HCT116 (cell line): ENCODE results near the gene PDE4D. TPM values are rescaled to one million over a fixed set of nuclear protein-coding genes. Genes with fewer than 3 reads are reported as not detected.

ENCODE experiments used
- ATAC-seq: fragments of 200-7000 bp; cut with Tn5 transposase; 2 replicates; pipeline ENCODE4 v1.9.1; 2020; ENCODE audit warnings: mild to moderate bottlenecking, moderate library complexity
- BruUV-seq: library from RNA; stranded (reverse); fragments of 400-500 nt; replicated peaks from 2 replicates; lab custom pipeline; 2021; lab: Mats Ljungman, UMichigan
- CTCF ChIA-PET: fragments of 300-600 bp; sonication (Branson Sonifier 250); formaldehyde crosslinking; loops from one replicate; lab custom pipeline; 2021; ENCODE audit warnings: antibody characterized with exemption; lab: Charles Lee
- POLR2A ChIA-PET: fragments of 300-600, 350-600 bp; sonication (Branson Sonifier 250); formaldehyde crosslinking; loops from one replicate; lab custom pipeline; 2021; ENCODE audit warnings: antibody characterized with exemption; lab: Charles Lee
- RAD21 ChIA-PET, 2 experiments: fragments of 300-600 bp; sonication (Branson Sonifier 250); formaldehyde crosslinking; loops; one replicate each; lab custom pipeline; 2023; ENCODE audit warnings: low total read pairs in 2 of 2; ENCODE audit not compliant: uncharacterized antibody in 2 of 2, unreplicated experiment in 2 of 2, low non-redundant PET in 1 of 2; lab: Charles Lee
- DNase-seq: peaks from one replicate; pipeline ENCODE4 v3.0.0-alpha.2; 2010; ENCODE audit warnings: low read depth, low spot score
- H2AFZ ChIP-seq: fragments of 200-600 bp; shearing (Covaris generic), sonication (generic); 2 replicates; pipeline ENCODE4 v1.6.1; 2017; ENCODE audit warnings: low read depth, mixed run types, mixed read lengths, antibody characterized with exemption, low read length; ENCODE audit not compliant: poor library complexity, severe bottlenecking
- H3K27ac ChIP-seq: 2 replicates; pipeline ENCODE4 v1.5.1; 2012; ENCODE audit warnings: low read depth, low read length
- H3K27me3 ChIP-seq: fragments of 200-600 bp; sonication (generic); 2 replicates; pipeline ENCODE4 v1.6.1; 2016; ENCODE audit warnings: mixed run types, low read length, mixed read lengths; ENCODE audit not compliant: insufficient read depth
- H3K36me3 ChIP-seq, 2 experiments: fragments of 200-500 bp in 1 of 2; fragments of 200-600 bp in 1 of 2; sonication (Bioruptor generic) in 1 of 2; sonication (generic) in 1 of 2; 2 replicates each; pipeline versions ENCODE4 v1.5.1 to v1.6.1; 2014 to 2016; ENCODE audit warnings: low read length in 2 of 2, inconsistent platforms in 1 of 2, mixed read lengths in 1 of 2, mixed run types in 1 of 2; ENCODE audit not compliant: insufficient read depth in 2 of 2, control insufficient read depth in 1 of 2
- H3K4me1 ChIP-seq, 2 experiments: fragments of 200-600 bp in 1 of 2; sonication (generic) in 1 of 2; 2 replicates each; pipeline versions ENCODE4 v1.5.1 to v1.6.1; 2012 to 2017; ENCODE audit warnings: low read length in 2 of 2, inconsistent platforms in 1 of 2, mild to moderate bottlenecking in 1 of 2, mixed read lengths in 1 of 2, mixed run types in 1 of 2, moderate library complexity in 1 of 2; ENCODE audit not compliant: insufficient read depth in 2 of 2, control insufficient read depth in 1 of 2
- H3K4me2 ChIP-seq: fragments of 200-600 bp; sonication (generic); 2 replicates; pipeline ENCODE4 v1.6.1; 2017; ENCODE audit warnings: mixed run types, low read length, mixed read lengths
- H3K4me3 ChIP-seq, 2 experiments: fragments of 200-600 bp in 1 of 2; sonication (generic) in 1 of 2; replicated peaks in 1 of 2; 2 replicates each; pipeline ENCODE4 v1.5.1; 2011 to 2016; ENCODE audit warnings: low read length in 2 of 2, control low read depth in 1 of 2, low read depth in 1 of 2, mild to moderate bottlenecking in 1 of 2, mixed read lengths in 1 of 2, mixed run types in 1 of 2
- H3K79me2 ChIP-seq: fragments of 200-600 bp; sonication (generic); 2 replicates; pipeline ENCODE4 v1.6.1; 2017; ENCODE audit warnings: mild to moderate bottlenecking, mixed run types, low read length, moderate library complexity, mixed read lengths; ENCODE audit not compliant: insufficient read depth
- H3K9ac ChIP-seq: fragments of 200-600 bp; sonication (generic); 2 replicates; pipeline ENCODE4 v1.6.1; 2016; ENCODE audit warnings: low read length, mixed read lengths
- H3K9me2 ChIP-seq: fragments of 200-600 bp; sonication (generic), shearing (Covaris generic); 2 replicates; pipeline ENCODE4 v1.6.1; 2017; ENCODE audit warnings: mixed run types, mild to moderate bottlenecking, moderate library complexity; ENCODE audit not compliant: insufficient read depth
- H3K9me3 ChIP-seq, 2 experiments: fragments of 200-500 bp in 1 of 2; fragments of 200-600 bp in 1 of 2; sonication (Bioruptor generic) in 1 of 2; sonication (generic) in 1 of 2; 2 replicates each; pipeline ENCODE4 v1.6.1; 2014 to 2017; ENCODE audit warnings: low read length in 2 of 2, mixed read lengths in 2 of 2, inconsistent platforms in 1 of 2, low read depth in 1 of 2, mild to moderate bottlenecking in 1 of 2, mixed run types in 1 of 2, moderate library complexity in 1 of 2; ENCODE audit not compliant: control insufficient read depth in 1 of 2, insufficient read depth in 1 of 2
- H4K20me1 ChIP-seq: fragments of 200-600 bp; sonication (generic), shearing (Covaris generic); 2 replicates; pipeline ENCODE4 v1.6.1; 2017; ENCODE audit warnings: mixed run types, mild to moderate bottlenecking, moderate library complexity; ENCODE audit not compliant: insufficient read depth
- CEBPB ChIP-seq: IDR thresholded peaks from 2 replicates; pipeline ENCODE4 v1.6.1; 2012; ENCODE audit warnings: low read depth
- ELF1 ChIP-seq: IDR thresholded peaks from 2 replicates; pipeline ENCODE4 v1.6.1; 2012; ENCODE audit warnings: low read depth, borderline replicate concordance
- EZH2phosphoT487 ChIP-seq: fragments of 200-600 bp; IDR thresholded peaks from 2 replicates; pipeline ENCODE4 v1.6.1; 2018; ENCODE audit warnings: antibody characterized with exemption, borderline replicate concordance
- FOSL1 ChIP-seq: IDR thresholded peaks from 2 replicates; pipeline ENCODE4 v1.6.1; 2012; ENCODE audit warnings: low read depth
- RAD21 ChIP-seq: IDR thresholded peaks from 2 replicates; pipeline ENCODE4 v1.6.1; 2012; ENCODE audit warnings: low read depth, mild to moderate bottlenecking
- SRF ChIP-seq: IDR thresholded peaks from 2 replicates; pipeline ENCODE4 v1.6.1; 2012; ENCODE audit warnings: low read depth
- intact Hi-C: fragments of 100-400 bp; cut with micrococcal nuclease; formaldehyde crosslinking; loops from 2 replicates; pipeline ENCODE4 v1.10.0; 2022
- total RNA-seq: library from RNA; stranded (reverse); gene quantifications from one replicate; pipeline ENCODE4 v1.2.1, GENCODE V29; 2021; ENCODE audit not compliant: unreplicated experiment
- TF ChIP-seq, protein P1 (sequence below), 3 experiments: fragments of 200-600 bp in 1 of 3; sonication (generic) in 1 of 3; IDR thresholded peaks in 2 of 3; conservative IDR thresholded peaks in 1 of 3; 2 replicates each; pipeline ENCODE4 v1.5.1; 2012 to 2017; ENCODE audit warnings: low read depth in 2 of 3, low read length in 2 of 3, antibody characterized with exemption in 1 of 3, borderline replicate concordance in 1 of 3, control low read depth in 1 of 3, mild to moderate bottlenecking in 1 of 3, mixed read lengths in 1 of 3, mixed run types in 1 of 3, moderate library complexity in 1 of 3; ENCODE audit not compliant: insufficient read depth in 1 of 3
- TF ChIP-seq, protein P2 (sequence below): IDR thresholded peaks from 2 replicates; pipeline ENCODE4 v1.6.1; 2012
- TF ChIP-seq, protein P3 (sequence below): IDR thresholded peaks from 2 replicates; pipeline ENCODE4 v1.6.1; 2012; ENCODE audit warnings: low read depth
- TF ChIP-seq, protein P4 (sequence below): IDR thresholded peaks from 2 replicates; pipeline ENCODE4 v1.6.1; 2011; ENCODE audit warnings: mild to moderate bottlenecking, low read length, moderate library complexity; ENCODE audit not compliant: insufficient replicate concordance; ENCODE audit errors: extremely low read depth

PDE4D gene
- total RNA-seq, 1 experiment from 2014 or later, result 1.1 TPM

DNA sequence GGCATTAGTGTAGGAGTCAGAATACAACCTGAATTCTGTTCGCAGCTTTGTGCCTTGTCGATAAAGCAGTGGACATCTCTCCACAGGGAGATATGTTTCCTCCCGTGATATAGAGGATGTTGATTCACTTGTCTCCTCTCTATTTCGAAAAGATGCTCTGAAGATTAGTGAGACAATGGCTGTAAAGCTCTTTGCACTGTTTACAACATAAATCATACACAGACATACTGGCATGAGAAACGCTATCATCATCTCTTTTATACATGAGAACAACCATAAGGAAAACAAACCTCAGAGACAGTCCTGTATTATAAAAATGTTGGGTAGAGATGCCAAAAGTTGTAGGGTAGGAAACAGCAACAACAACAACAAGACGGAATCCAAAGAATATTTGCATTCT lies 803.2 kb downstream of the PDE4D start:
- RAD21 ChIA-PET, result no interaction called here
- CTCF ChIA-PET, result no interaction called here
- H3K4me1 ChIP-seq, result no peaks in the 10 kb centered on the region
- H3K4me2 ChIP-seq, result no peak overlapping the region
- H3K36me3 ChIP-seq, result no peaks in the 10 kb centered on the region
- ATAC-seq (no peak), DNase-seq (no peak)
- POLR2A ChIA-PET, result no interaction called here
- H3K27ac ChIP-seq, result no peak overlapping the region
- no peak overlapping the region for H3K4me3 ChIP-seq
- intact Hi-C loops, result no loop called here
- H3K9me3 ChIP-seq, result no peaks in the 10 kb centered on the region
- BruUV-seq, result no TSS peak
- H4K20me1 ChIP-seq, result no peaks in the 10 kb centered on the region
- peaks cover 60% of the 10 kb centered on the region for H3K27me3 ChIP-seq
- TF ChIP-seq CEBPB (no peak), FOSL1 (no peak), EZH2phosphoT487 (no peak), RAD21 (no peak), ELF1 (no peak), SRF (no peak)
- TF ChIP-seq, protein P1, sequence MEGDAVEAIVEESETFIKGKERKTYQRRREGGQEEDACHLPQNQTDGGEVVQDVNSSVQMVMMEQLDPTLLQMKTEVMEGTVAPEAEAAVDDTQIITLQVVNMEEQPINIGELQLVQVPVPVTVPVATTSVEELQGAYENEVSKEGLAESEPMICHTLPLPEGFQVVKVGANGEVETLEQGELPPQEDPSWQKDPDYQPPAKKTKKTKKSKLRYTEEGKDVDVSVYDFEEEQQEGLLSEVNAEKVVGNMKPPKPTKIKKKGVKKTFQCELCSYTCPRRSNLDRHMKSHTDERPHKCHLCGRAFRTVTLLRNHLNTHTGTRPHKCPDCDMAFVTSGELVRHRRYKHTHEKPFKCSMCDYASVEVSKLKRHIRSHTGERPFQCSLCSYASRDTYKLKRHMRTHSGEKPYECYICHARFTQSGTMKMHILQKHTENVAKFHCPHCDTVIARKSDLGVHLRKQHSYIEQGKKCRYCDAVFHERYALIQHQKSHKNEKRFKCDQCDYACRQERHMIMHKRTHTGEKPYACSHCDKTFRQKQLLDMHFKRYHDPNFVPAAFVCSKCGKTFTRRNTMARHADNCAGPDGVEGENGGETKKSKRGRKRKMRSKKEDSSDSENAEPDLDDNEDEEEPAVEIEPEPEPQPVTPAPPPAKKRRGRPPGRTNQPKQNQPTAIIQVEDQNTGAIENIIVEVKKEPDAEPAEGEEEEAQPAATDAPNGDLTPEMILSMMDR (IDR thresholded peaks at IDR 0.05 in 2 of 3, conservative IDR thresholded peaks at IDR 0.05 in 1 of 3; ENCODE audit: borderline replicate concordance in 1 of 3, insufficient read depth in 1 of 3, low read depth in 2 of 3, low read length in 2 of 3), result no peak
- TF ChIP-seq, protein P2, sequence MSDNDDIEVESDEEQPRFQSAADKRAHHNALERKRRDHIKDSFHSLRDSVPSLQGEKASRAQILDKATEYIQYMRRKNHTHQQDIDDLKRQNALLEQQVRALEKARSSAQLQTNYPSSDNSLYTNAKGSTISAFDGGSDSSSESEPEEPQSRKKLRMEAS, result no peak
- TF ChIP-seq, protein P3, sequence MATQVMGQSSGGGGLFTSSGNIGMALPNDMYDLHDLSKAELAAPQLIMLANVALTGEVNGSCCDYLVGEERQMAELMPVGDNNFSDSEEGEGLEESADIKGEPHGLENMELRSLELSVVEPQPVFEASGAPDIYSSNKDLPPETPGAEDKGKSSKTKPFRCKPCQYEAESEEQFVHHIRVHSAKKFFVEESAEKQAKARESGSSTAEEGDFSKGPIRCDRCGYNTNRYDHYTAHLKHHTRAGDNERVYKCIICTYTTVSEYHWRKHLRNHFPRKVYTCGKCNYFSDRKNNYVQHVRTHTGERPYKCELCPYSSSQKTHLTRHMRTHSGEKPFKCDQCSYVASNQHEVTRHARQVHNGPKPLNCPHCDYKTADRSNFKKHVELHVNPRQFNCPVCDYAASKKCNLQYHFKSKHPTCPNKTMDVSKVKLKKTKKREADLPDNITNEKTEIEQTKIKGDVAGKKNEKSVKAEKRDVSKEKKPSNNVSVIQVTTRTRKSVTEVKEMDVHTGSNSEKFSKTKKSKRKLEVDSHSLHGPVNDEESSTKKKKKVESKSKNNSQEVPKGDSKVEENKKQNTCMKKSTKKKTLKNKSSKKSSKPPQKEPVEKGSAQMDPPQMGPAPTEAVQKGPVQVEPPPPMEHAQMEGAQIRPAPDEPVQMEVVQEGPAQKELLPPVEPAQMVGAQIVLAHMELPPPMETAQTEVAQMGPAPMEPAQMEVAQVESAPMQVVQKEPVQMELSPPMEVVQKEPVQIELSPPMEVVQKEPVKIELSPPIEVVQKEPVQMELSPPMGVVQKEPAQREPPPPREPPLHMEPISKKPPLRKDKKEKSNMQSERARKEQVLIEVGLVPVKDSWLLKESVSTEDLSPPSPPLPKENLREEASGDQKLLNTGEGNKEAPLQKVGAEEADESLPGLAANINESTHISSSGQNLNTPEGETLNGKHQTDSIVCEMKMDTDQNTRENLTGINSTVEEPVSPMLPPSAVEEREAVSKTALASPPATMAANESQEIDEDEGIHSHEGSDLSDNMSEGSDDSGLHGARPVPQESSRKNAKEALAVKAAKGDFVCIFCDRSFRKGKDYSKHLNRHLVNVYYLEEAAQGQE, result no peak
- TF ChIP-seq, protein P4, sequence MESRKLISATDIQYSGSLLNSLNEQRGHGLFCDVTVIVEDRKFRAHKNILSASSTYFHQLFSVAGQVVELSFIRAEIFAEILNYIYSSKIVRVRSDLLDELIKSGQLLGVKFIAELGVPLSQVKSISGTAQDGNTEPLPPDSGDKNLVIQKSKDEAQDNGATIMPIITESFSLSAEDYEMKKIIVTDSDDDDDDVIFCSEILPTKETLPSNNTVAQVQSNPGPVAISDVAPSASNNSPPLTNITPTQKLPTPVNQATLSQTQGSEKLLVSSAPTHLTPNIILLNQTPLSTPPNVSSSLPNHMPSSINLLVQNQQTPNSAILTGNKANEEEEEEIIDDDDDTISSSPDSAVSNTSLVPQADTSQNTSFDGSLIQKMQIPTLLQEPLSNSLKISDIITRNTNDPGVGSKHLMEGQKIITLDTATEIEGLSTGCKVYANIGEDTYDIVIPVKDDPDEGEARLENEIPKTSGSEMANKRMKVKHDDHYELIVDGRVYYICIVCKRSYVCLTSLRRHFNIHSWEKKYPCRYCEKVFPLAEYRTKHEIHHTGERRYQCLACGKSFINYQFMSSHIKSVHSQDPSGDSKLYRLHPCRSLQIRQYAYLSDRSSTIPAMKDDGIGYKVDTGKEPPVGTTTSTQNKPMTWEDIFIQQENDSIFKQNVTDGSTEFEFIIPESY, result no peak
- no peak overlapping the region for H2AFZ ChIP-seq
- no peaks in the 10 kb centered on the region for H3K9me2 ChIP-seq
- H3K79me2 ChIP-seq, result no peaks in the 10 kb centered on the region
- H3K9ac ChIP-seq, result no peak overlapping the region
